HG03064 (cell line): Measurements from ENCODE around the gene HPS6.

ENCODE experiments used
- ATAC-seq: cut with Tn5 transposase; IDR thresholded peaks from one replicate; pipeline ENCODE4 v1.9.1; 2021; ENCODE audit warnings: low read depth; ENCODE audit not compliant: unreplicated experiment

HPS6 gene

DNA sequence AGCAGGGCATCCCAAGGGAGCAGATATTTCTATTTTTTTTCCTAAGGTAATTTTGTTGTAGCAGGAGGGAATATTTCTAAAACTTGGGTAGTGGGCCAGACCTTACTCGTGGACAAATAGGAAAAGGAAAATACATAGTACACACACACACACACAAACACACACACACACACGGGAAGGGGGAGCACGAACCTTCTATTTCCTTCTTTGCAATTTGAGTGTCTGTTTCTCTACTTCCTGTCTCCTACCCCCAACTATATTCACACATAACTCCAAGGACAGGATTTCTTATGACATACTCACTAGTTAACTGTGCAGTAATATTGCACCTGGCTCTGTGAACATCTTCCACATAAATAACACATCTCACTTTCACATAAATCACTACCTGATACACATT is 50.6 kb downstream of the HPS6 start:
- no peak for ATAC-seq

DNA sequence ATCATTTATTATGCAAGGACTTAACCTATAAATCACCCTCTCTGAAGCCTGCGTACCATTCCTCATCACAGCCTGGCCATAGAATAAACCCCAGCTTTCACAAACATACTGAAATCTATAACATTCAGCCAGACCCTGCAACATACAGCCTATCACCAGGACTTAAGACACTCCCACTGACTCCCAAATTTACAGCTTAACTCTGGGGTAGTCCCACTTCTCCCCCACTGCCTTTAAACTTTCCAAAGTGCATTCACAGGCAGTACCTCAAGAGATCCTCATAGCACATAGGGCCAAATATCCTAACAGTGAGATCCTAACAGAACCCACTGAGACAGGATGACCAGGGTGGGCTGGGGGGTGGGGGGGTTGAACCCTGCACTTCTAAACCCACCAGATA is 51.5 kb downstream of the HPS6 start:
- ATAC-seq: no peak
